K562 (cell line): Measurements from ENCODE around the gene ALK. TPM values are rescaled to one million over a fixed set of nuclear protein-coding genes. Genes with fewer than 3 reads are reported as not detected.

Source experiments
- ATAC-seq: fragments of 200-7000 bp; cut with Tn5 transposase; 3 replicates; pipeline ENCODE4 v1.9.1; 2020; ENCODE audit warnings: moderate library complexity
- BruUV-seq: library from RNA; stranded (reverse); fragments of 400-500 nt; replicated peaks from 2 replicates; lab custom pipeline; 2021; lab: Mats Ljungman, UMichigan
- CTCF ChIA-PET: fragments of 300-600 bp; formaldehyde crosslinking; extraction: SDS; loops from one replicate; lab custom pipeline; 2021; ENCODE audit warnings: low intra/inter-chr PET ratio; lab: Yijun Ruan, JAX
- POLR2A ChIA-PET: fragments of 300-600, 350-650 bp; sonication (Branson Sonifier 250); formaldehyde crosslinking; extraction: SDS; loops from one replicate; lab custom pipeline; 2021; ENCODE audit warnings: antibody characterized with exemption, inconsistent platforms; lab: Yijun Ruan, JAX
- DNase-seq, 4 experiments: peaks; one replicate each; pipeline versions ENCODE4 v3.0.0 to v3.0.0-alpha.2; 2011 to 2018; ENCODE audit warnings: low spot score in 3 of 4, mixed read lengths in 3 of 4; ENCODE audit errors: extremely low read depth in 1 of 4
- FAIRE-seq: peaks from 2 replicates; lab custom pipeline; 2011; peaks lifted over from hg19 to GRCh38; lab: Jason Lieb, UNC
- H2AFZ ChIP-seq: 2 replicates; pipeline ENCODE4 v1.6.0; 2011; ENCODE audit warnings: low read depth, low read length, control low read depth, inconsistent platforms
- H3K27ac ChIP-seq: fragments of 200-600 bp; 3 replicates; pipeline ENCODE4 v1.8.0; 2011; ENCODE audit warnings: low read depth, mild to moderate bottlenecking, control low read depth, inconsistent platforms, low read length, moderate library complexity, mixed read lengths; ENCODE audit errors: extremely low read depth
- H3K27me3 ChIP-seq, 2 experiments: fragments of 300-600 bp in 1 of 2; 2 replicates in 1 of 2; 3 replicates in 1 of 2; pipeline versions ENCODE4 v1.6.0 to v1.8.0; 2011; ENCODE audit warnings: inconsistent platforms in 2 of 2, low read length in 2 of 2, mild to moderate bottlenecking in 1 of 2, mixed read lengths in 1 of 2, moderate library complexity in 1 of 2; ENCODE audit not compliant: control insufficient read depth in 2 of 2, insufficient read depth in 2 of 2
- H3K36me3 ChIP-seq: fragments of 300-600 bp; 3 replicates; pipeline ENCODE4 v1.8.0; 2011; ENCODE audit warnings: mild to moderate bottlenecking, low read length, inconsistent platforms; ENCODE audit not compliant: control insufficient read depth, insufficient read depth
- H3K4me1 ChIP-seq, 2 experiments: fragments of 200-600 bp in 1 of 2; replicated peaks in 1 of 2; 2 replicates in 1 of 2; 3 replicates in 1 of 2; pipeline versions ENCODE4 v1.5.1 to v1.8.0; 2011; ENCODE audit warnings: inconsistent platforms in 2 of 2, low read length in 2 of 2, mild to moderate bottlenecking in 1 of 2, mixed read lengths in 1 of 2, moderate library complexity in 1 of 2; ENCODE audit not compliant: control insufficient read depth in 2 of 2, insufficient read depth in 2 of 2
- H3K4me2 ChIP-seq: 2 replicates; pipeline ENCODE4 v1.6.1; 2011; ENCODE audit warnings: low read length, control low read depth, inconsistent platforms, mixed read lengths; ENCODE audit not compliant: insufficient read depth
- H3K4me3 ChIP-seq: fragments of 200-600 bp; sonication (generic), shearing (Covaris generic); 2 replicates; pipeline ENCODE4 v1.5.1; 2016; ENCODE audit warnings: control low read depth, inconsistent platforms
- H3K79me2 ChIP-seq: fragments of 200-600 bp; 3 replicates; pipeline ENCODE4 v1.8.0; 2011; ENCODE audit warnings: low read length, inconsistent platforms; ENCODE audit not compliant: control insufficient read depth, insufficient read depth
- H3K9ac ChIP-seq, 2 experiments: 2 replicates each; pipeline versions ENCODE4 v1.6.0 to v1.6.1; 2011; ENCODE audit warnings: low read depth in 2 of 2, low read length in 2 of 2, control low read depth in 1 of 2, inconsistent platforms in 1 of 2, mild to moderate bottlenecking in 1 of 2, mixed read lengths in 1 of 2; ENCODE audit not compliant: insufficient read depth in 1 of 2
- H3K9me1 ChIP-seq: one replicate; pipeline ENCODE4 v1.6.0; 2011; ENCODE audit warnings: inconsistent platforms, mild to moderate bottlenecking, low read length, moderate library complexity; ENCODE audit not compliant: control insufficient read depth, insufficient read depth
- H3K9me3 ChIP-seq: replicated peaks from 2 replicates; pipeline ENCODE4 v1.5.1; 2011; ENCODE audit warnings: low read depth, low read length, inconsistent platforms; ENCODE audit not compliant: control insufficient read depth, insufficient read depth
- H4K20me1 ChIP-seq: replicated peaks from 2 replicates; pipeline ENCODE4 v1.6.1; 2011; ENCODE audit warnings: low read length, inconsistent platforms, mixed read lengths; ENCODE audit not compliant: control insufficient read depth, insufficient read depth
- ELF2 ChIP-seq: fragments of 250-450 bp; sonication (Bioruptor Pico); IDR thresholded peaks from 2 replicates; pipeline ENCODE4 v1.5.0; 2021; ENCODE audit warnings: mild to moderate bottlenecking
- HDGF ChIP-seq: fragments of 450-650 bp; IDR thresholded peaks from 2 replicates; pipeline ENCODE4 v1.6.1; 2016
- MCM2 ChIP-seq: fragments of 450-650 bp; IDR thresholded peaks from 2 replicates; pipeline ENCODE4 v1.6.1; 2017; ENCODE audit warnings: low read depth, mild to moderate bottlenecking
- RAD21 ChIP-seq, 2 experiments: fragments of 250-450 bp in 1 of 2; fragments of 450-650 bp in 1 of 2; sonication (Bioruptor Pico) in 1 of 2; formaldehyde crosslinking in 1 of 2; IDR thresholded peaks in 1 of 2; conservative IDR thresholded peaks in 1 of 2; 2 replicates each; pipeline versions ENCODE4 v1.4.0 to v1.8.0; 2020 to 2022; ENCODE audit warnings: mild to moderate bottlenecking in 2 of 2, moderate library complexity in 1 of 2
- SNRNP70 ChIP-seq: fragments of 200-400 bp; formaldehyde crosslinking; optimal IDR thresholded peaks from 2 replicates; pipeline ENCODE3; 2017; ENCODE audit warnings: low read depth, low read length
- TEAD1 ChIP-seq, 2 experiments: fragments of 450-650 bp in 1 of 2; sonication (generic) in 1 of 2; formaldehyde crosslinking; IDR thresholded peaks; 2 replicates each; pipeline versions ENCODE4 v1.4.0 to v1.8.0; 2020 to 2022; ENCODE audit warnings: mild to moderate bottlenecking in 2 of 2, missing genetic modification reagents in 1 of 2
- WGBS: fragments of 100-300 bp; shearing (Covaris generic); methylation state at CpG from one replicate; pipeline ENCODE4 v1.1.6; 2016; ENCODE audit warnings: low coverage, mixed read lengths; ENCODE audit not compliant: insufficient coverage; ENCODE audit errors: missing lambda C conversion rate; 5-methylcytosine and 5-hydroxymethylcytosine counted together
- in situ Hi-C: fragments of 300-500 bp; cut with MboI; formaldehyde crosslinking; loops from 4 replicates; pipeline ENCODE4 v1.15.0; 2018; ENCODE audit warnings: inconsistent platforms, mixed read lengths
- intact Hi-C: fragments of 100-400 bp; cut with micrococcal nuclease; formaldehyde crosslinking; loops from 2 replicates; pipeline ENCODE4 v1.14.2; 2022
- polyA plus RNA-seq, 8 experiments: library from polyadenylated mRNA; depleted of rRNA in 4 of 8; stranded (reverse) in 5 of 8; unstranded in 3 of 8; fragments of >200 nt; fragmentation: Nextera tagmentation in 2 of 8; fragmentation: Illumina TruSeq in 1 of 8; extraction: Ambion mirVana in 2 of 8; extraction: Trizol in 1 of 8; gene quantifications; 2 replicates each; pipeline versions ENCODE4 v1.2.1 to v1.2.3, GENCODE V29; 2011 to 2014; ENCODE audit warnings: inconsistent platforms in 1 of 8, missing spikeins in 1 of 8
- total RNA-seq, 7 experiments: library from RNA; depleted of rRNA in 6 of 7; stranded (reverse); fragments of >200 nt in 6 of 7; fragmentation: Illumina TruSeq in 2 of 7; extraction: Trizol in 2 of 7; gene quantifications; 2 replicates each; pipeline versions ENCODE4 v1.2.1 to v1.2.3, GENCODE V29; 2011 to 2021; ENCODE audit warnings: low replicate concordance in 1 of 7
- TF ChIP-seq, protein P1 (sequence below), 3 experiments: fragments of 200-800 bp in 1 of 3; fragments of 250-450 bp in 1 of 3; fragments of 450-650 bp in 1 of 3; sonication (Bioruptor Pico) in 1 of 3; sonication (Bioruptor generic) in 1 of 3; formaldehyde crosslinking in 1 of 3; IDR thresholded peaks; 2 replicates each; pipeline versions ENCODE4 v1.6.1 to v1.8.0; 2016 to 2022; ENCODE audit warnings: mild to moderate bottlenecking in 2 of 3, missing genetic modification characterization in 2 of 3, missing compliant biosample characterization in 1 of 3, moderate library complexity in 1 of 3
- TF ChIP-seq, protein P2 (sequence below): IDR thresholded peaks from 2 replicates; pipeline ENCODE4 v1.6.1; 2011; ENCODE audit warnings: borderline replicate concordance, low read depth, mild to moderate bottlenecking, moderate library complexity, low read length; ENCODE audit not compliant: insufficient read depth, poor library complexity, severe bottlenecking

Gene ALK
- total and polyA plus RNA-seq, 9 of the 15 experiments (the other 6 are each of a cell fraction or from before 2014, with no cell fraction given) = not detected

DNA sequence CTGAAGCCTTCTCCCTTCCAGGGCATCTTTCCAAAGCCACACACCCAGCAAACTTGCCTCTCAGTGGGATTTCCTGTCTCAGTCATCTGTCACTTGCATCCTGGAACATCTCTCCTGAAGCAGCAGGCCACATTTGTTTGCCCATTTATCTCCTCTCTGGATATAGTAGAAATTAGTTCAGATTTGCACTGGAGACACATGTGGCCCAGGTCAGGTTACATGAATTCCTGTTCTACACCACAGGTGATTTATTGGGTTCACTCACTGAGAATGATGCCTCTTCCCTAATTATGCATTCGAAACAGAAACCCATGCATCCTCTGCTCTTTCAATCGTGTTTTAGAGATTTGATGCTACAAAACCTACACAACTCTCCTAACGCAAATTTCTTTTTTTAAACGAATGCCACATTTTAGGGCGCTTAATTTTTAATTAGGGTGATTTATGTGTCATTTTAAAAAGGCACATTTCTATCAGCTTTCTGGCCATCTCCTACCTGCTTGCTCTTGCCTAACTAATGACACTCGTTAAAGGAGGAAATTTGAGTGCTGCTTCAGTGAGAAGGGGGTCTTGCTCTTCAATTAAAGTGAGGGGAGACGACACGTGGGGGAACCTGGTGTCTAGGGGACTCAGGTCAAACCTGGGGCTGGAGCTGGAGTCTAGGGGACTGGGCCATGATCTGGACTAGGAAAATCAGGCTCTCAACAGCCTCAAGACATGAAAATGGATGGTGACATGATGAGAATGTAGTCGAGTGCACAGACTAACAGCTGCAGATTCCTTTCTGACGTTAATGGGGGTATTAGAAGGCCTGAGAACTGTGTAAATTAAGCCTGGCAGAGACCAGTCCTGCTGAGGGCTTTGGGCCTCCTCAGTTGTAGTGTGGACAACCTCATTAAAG is 584.8 kb downstream of the ALK start:
- FAIRE-seq (no peak), ATAC-seq (no peak), DNase-seq (no peak)
- H3K79me2 ChIP-seq = no peaks in the 10 kb centered on the region
- no peaks in the 10 kb centered on the region for H4K20me1 ChIP-seq
- ChIA-PET CTCF (no interaction called here), POLR2A (interaction anchor here (0.6 kb wide), 1 partner anchor 12 kb away, joined by 3 read pairs; no protein-coding TSS in a partner anchor)
- no peaks in the 10 kb centered on the region for H3K36me3 ChIP-seq
- no peaks in the 10 kb centered on the region for H3K4me1 ChIP-seq
- in situ Hi-C loops = no loop called here
- no peak overlapping the region for H3K9ac ChIP-seq
- no peak overlapping the region for H3K4me3 ChIP-seq
- no peak overlapping the region for H3K4me2 ChIP-seq
- H3K27ac ChIP-seq = no peak overlapping the region
- no peaks in the 10 kb centered on the region for H3K9me1 ChIP-seq
- no TSS peak for BruUV-seq
- no peak overlapping the region for H2AFZ ChIP-seq
- under 1% methylated on average over 10 of the region's 10 CpGs for WGBS
- peaks cover 3 to 38% of the 10 kb centered on the region in 2 experiments; a peak in 3 of 5 replicates for H3K27me3 ChIP-seq
- intact Hi-C loops = no loop called here
- no peaks in the 10 kb centered on the region for H3K9me3 ChIP-seq
- no peak for TF ChIP-seq MCM2
- TF ChIP-seq, protein P1, sequence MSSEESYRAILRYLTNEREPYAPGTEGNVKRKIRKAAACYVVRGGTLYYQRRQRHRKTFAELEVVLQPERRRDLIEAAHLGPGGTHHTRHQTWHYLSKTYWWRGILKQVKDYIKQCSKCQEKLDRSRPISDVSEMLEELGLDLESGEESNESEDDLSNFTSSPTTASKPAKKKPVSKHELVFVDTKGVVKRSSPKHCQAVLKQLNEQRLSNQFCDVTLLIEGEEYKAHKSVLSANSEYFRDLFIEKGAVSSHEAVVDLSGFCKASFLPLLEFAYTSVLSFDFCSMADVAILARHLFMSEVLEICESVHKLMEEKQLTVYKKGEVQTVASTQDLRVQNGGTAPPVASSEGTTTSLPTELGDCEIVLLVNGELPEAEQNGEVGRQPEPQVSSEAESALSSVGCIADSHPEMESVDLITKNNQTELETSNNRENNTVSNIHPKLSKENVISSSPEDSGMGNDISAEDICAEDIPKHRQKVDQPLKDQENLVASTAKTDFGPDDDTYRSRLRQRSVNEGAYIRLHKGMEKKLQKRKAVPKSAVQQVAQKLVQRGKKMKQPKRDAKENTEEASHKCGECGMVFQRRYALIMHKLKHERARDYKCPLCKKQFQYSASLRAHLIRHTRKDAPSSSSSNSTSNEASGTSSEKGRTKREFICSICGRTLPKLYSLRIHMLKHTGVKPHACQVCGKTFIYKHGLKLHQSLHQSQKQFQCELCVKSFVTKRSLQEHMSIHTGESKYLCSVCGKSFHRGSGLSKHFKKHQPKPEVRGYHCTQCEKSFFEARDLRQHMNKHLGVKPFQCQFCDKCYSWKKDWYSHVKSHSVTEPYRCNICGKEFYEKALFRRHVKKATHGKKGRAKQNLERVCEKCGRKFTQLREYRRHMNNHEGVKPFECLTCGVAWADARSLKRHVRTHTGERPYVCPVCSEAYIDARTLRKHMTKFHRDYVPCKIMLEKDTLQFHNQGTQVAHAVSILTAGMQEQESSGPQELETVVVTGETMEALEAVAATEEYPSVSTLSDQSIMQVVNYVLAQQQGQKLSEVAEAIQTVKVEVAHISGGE (CRISPR knock-in tag; IDR thresholded peaks at IDR 0.05) = no peak
- TF ChIP-seq TEAD1 (CRISPR knock-in tag; IDR thresholded peaks at IDR 0.05) = no peak
- TF ChIP-seq SNRNP70 = no peak
- no peak for TF ChIP-seq ELF2 (CRISPR knock-in tag)
- no peak for TF ChIP-seq HDGF
- TF ChIP-seq, protein P2, sequence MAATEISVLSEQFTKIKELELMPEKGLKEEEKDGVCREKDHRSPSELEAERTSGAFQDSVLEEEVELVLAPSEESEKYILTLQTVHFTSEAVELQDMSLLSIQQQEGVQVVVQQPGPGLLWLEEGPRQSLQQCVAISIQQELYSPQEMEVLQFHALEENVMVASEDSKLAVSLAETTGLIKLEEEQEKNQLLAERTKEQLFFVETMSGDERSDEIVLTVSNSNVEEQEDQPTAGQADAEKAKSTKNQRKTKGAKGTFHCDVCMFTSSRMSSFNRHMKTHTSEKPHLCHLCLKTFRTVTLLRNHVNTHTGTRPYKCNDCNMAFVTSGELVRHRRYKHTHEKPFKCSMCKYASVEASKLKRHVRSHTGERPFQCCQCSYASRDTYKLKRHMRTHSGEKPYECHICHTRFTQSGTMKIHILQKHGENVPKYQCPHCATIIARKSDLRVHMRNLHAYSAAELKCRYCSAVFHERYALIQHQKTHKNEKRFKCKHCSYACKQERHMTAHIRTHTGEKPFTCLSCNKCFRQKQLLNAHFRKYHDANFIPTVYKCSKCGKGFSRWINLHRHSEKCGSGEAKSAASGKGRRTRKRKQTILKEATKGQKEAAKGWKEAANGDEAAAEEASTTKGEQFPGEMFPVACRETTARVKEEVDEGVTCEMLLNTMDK = no peak
- no peak for TF ChIP-seq RAD21 (CRISPR knock-in tag; conservative IDR thresholded peaks at IDR 0.05 in 1 of 2, IDR thresholded peaks at IDR 0.05 in 1 of 2)
